ENCODE measurements around the gene YIPF6. TPM values are rescaled to one million over a fixed set of nuclear protein-coding genes. Genes with fewer than 3 reads are reported as not detected.

Gene YIPF6
- total and polyA plus RNA-seq, 2 of the 13 experiments (the other 11 are each of a cell fraction or from before 2014, with no cell fraction given), result 37.8 to 43.6 TPM

GRCh38 chrX:68579810-68580209 lies 81.0 kb downstream of the YIPF6 start (continued):
- TF ChIP-seq FOXJ3 (CRISPR knock-in tag; IDR thresholded peaks at IDR 0.05; ENCODE audit: borderline replicate concordance) (no peak), NFATC3 (CRISPR knock-in tag; IDR thresholded peaks at IDR 0.05) (no peak), RELA (CRISPR knock-in tag; IDR thresholded peaks at IDR 0.05) (no peak)

- Histone ChIP-seq H3K4me1 (ENCODE audit: insufficient read depth, low read length) (no peaks in the 10 kb centered on the region), H4K20me1 (ENCODE audit: insufficient read depth, low read length) (no peaks in the 10 kb centered on the region)
- intact Hi-C loops (cut with micrococcal nuclease; ENCODE audit: unreplicated experiment), result no loop called here
Observed at GRCh38 chrX:68584221-68584620, 85.4 kb downstream of the YIPF6 start.

More at GRCh38 chrX:68584221-68584620, 85.4 kb downstream of the YIPF6 start:
- H3K79me2 ChIP-seq (ENCODE audit: insufficient read depth, low read length), result no peaks in the 10 kb centered on the region
- no peaks in the 10 kb centered on the region for H3K36me3 ChIP-seq (replicated peaks in 1 of 2; ENCODE audit: control insufficient read depth in 1 of 2, insufficient read depth in 2 of 2, low read length in 2 of 2)
- ATAC-seq, result no peak
- H3K9me3 ChIP-seq (ENCODE audit: low read length), result no peaks in the 10 kb centered on the region
- no peaks in the 10 kb centered on the region; a peak in 1 of 5 replicates for H3K27me3 ChIP-seq (ENCODE audit: control insufficient read depth in 1 of 2, insufficient read depth in 2 of 2, low read length in 2 of 2)
- ChIA-PET CTCF (ENCODE audit: low intra/inter-chr PET ratio, low total read pairs) (no interaction called here), POLR2A (no interaction called here)
- DNase-seq (ENCODE audit: low spot score), result no peak
- FAIRE-seq, result no peak
- H3K4me2 ChIP-seq (ENCODE audit: low read depth, low read length), result no peak overlapping the region
- WGBS (ENCODE audit: low lambda C conversion rate), result 0% methylated on average over 2 of the region's 2 CpGs
- H3K4me3 ChIP-seq (replicated peaks in 1 of 3; ENCODE audit: insufficient read depth in 1 of 3, low read depth in 2 of 3, low read length in 3 of 3), result no peak overlapping the region
- no peak overlapping the region for H2AFZ ChIP-seq (ENCODE audit: low read length)
- TF ChIP-seq ZEB1 (IDR thresholded peaks at IDR 0.05; ENCODE audit: insufficient replicate concordance, low read depth), result no peak
- TF ChIP-seq MIXL1 (CRISPR knock-in tag; IDR thresholded peaks at IDR 0.05), result no peak
- TF ChIP-seq KAT2B (IDR thresholded peaks at IDR 0.05; ENCODE audit: borderline replicate concordance, low read depth, low read length), result no peak
- TF ChIP-seq MTERF4 (CRISPR knock-in tag; IDR thresholded peaks at IDR 0.05), result no peak
- no peak for TF ChIP-seq ZNF597 (CRISPR knock-in tag; IDR thresholded peaks at IDR 0.05)
- no peak for TF ChIP-seq MLLT10 (CRISPR knock-in tag; IDR thresholded peaks at IDR 0.05)
- TF ChIP-seq ISX (CRISPR knock-in tag; conservative IDR thresholded peaks at IDR 0.05), result no peak
- no peak for TF ChIP-seq ZSCAN21 (CRISPR knock-in tag; IDR thresholded peaks at IDR 0.05; ENCODE audit: borderline replicate concordance)
- TF ChIP-seq NFIC (IDR thresholded peaks at IDR 0.05; ENCODE audit: low read length), result no peak
- no peak overlapping the region for H3K27ac ChIP-seq (ENCODE audit: extremely low read length, insufficient read depth, low read length)
- in situ Hi-C loops (cut with HindIII; ENCODE audit: extremely low pct_ligation_motif_present, low pct_unique_long_range_greater_than_20kb), result no loop called here
- no TSS peak for BruUV-seq (replicated peaks)
- H3K9ac ChIP-seq (ENCODE audit: insufficient read depth, low read depth, low read length), result no peak overlapping the region

Small RNA genes within 50 kb of the gene (small RNA-seq; reads per million reads assigned to genes)
- 0 to 2.9 (median 0) reads per million in 3 experiments for gene RNU6-245P (ENCODE audit: insufficient read depth in 2 of 3, insufficient read length in 3 of 3, low read depth in 2 of 3, low replicate concordance in 1 of 3)

Other genes with a start within 250 kb of the YIPF6 start
- 1.7 and 29.5 TPM in 2 replicates for gene OPHN1, start 65.6 kb upstream of the YIPF6 start, total RNA-seq (2016; rRNA removed; fragmentation: Illumina TruSeq; extraction: Trizol)
- 1.1 and 1.6 TPM in 2 replicates for gene OPHN1, start 65.6 kb upstream of the YIPF6 start, polyA plus RNA-seq (2011; rRNA removed)
- gene STARD8, start 148.6 kb downstream of the YIPF6 start, total RNA-seq (2016; rRNA removed; fragmentation: Illumina TruSeq; extraction: Trizol), result 0.02 TPM in 1 of 2 replicates, not detected in the other
- 0.09 and 0.10 TPM in 2 replicates for gene STARD8, start 148.6 kb downstream of the YIPF6 start, polyA plus RNA-seq (2011; rRNA removed)

All from HepG2 (cell line).